ENCODE data around the gene CGB2.
"Not testable (repeated sequence)": the region's sequence is repeated elsewhere in the genome, so short reads cannot be mapped to it uniquely, and the experiment has no call there.

Gene CGB2

GRCh38 chr19:49014123-49014869 is 17.4 kb upstream of the CGB2 start:
- Histone ChIP-seq H3K36me3 (ENCODE audit: control insufficient read depth, low read depth, low read length) (peaks cover 30% of the 10 kb centered on the region), H3K4me3 (ENCODE audit: low read length) (no peak overlapping the region), H3K4me1 (ENCODE audit: control insufficient read depth, low read depth, low read length) (no peaks in the 10 kb centered on the region), H3K27me3 (ENCODE audit: control insufficient read depth, insufficient read depth, low read length) (peaks cover 19% of the 10 kb centered on the region), H3K27ac (ENCODE audit: low read length) (no peak overlapping the region), H3K9me3 (ENCODE audit: control insufficient read depth, low read depth, low read length) (no peaks in the 10 kb centered on the region), H3K9ac (ENCODE audit: low read length) (no peak overlapping the region)

GRCh38 chr19:49014870-49015255 is 16.8 kb upstream of the CGB2 start:
- Histone ChIP-seq H3K27me3 (ENCODE audit: control insufficient read depth, insufficient read depth, low read length) (peaks cover 19% of the 10 kb centered on the region), H3K27ac (ENCODE audit: low read length) (no peak overlapping the region), H3K9me3 (ENCODE audit: control insufficient read depth, low read depth, low read length) (no peaks in the 10 kb centered on the region), H3K4me3 (ENCODE audit: low read length) (no peak overlapping the region), H3K9ac (ENCODE audit: low read length) (no peak overlapping the region), H3K4me1 (ENCODE audit: control insufficient read depth, low read depth, low read length) (peaks cover under 1% of the 10 kb centered on the region), H3K36me3 (ENCODE audit: control insufficient read depth, low read depth, low read length) (peaks cover 26% of the 10 kb centered on the region)

- Histone ChIP-seq H3K36me3 (ENCODE audit: control insufficient read depth, low read depth, low read length) (peaks cover 15% of the 10 kb centered on the region), H3K4me3 (ENCODE audit: low read length) (no peak overlapping the region), H3K9ac (ENCODE audit: low read length) (no peak overlapping the region), H3K9me3 (ENCODE audit: control insufficient read depth, low read depth, low read length) (no peaks in the 10 kb centered on the region), H3K4me1 (ENCODE audit: control insufficient read depth, low read depth, low read length) (peaks cover 4% of the 10 kb centered on the region), H3K27ac (ENCODE audit: low read length) (no peak overlapping the region), H3K27me3 (ENCODE audit: control insufficient read depth, insufficient read depth, low read length) (peaks cover 28% of the 10 kb centered on the region)
Measured at GRCh38 chr19:49016067-49016839, 15.4 kb upstream of the CGB2 start.

- Histone ChIP-seq H3K9ac (ENCODE audit: low read length) (no peak within 1 kb of the TSS), H3K27ac (ENCODE audit: low read length) (no peak within 1 kb of the TSS), H3K4me3 (ENCODE audit: low read length) (peak within 1 kb of the TSS; percentile 51), H3K4me1 (ENCODE audit: control insufficient read depth, low read depth, low read length) (peaks cover 4% of the 10 kb centered on the region), H3K9me3 (ENCODE audit: control insufficient read depth, low read depth, low read length) (no peaks in the 10 kb centered on the region), H3K27me3 (ENCODE audit: control insufficient read depth, insufficient read depth, low read length) (peaks cover 37% of the 10 kb centered on the region), H3K36me3 (ENCODE audit: control insufficient read depth, low read depth, low read length) (peaks cover 9% of the 10 kb centered on the region)
Measured at GRCh38 chr19:49017041-49017665, 14.5 kb upstream of the CGB2 start, which contains the start of gene LHB. TSS of gene LHB (minus strand) at chr19:49017091. CDS start at chr19:49017081, 10 bp downstream.

- H3K4me1 ChIP-seq (ENCODE audit: control insufficient read depth, low read depth, low read length): peaks cover 4% of the 10 kb centered on the region
- H3K36me3 ChIP-seq (ENCODE audit: control insufficient read depth, low read depth, low read length): peaks cover 9% of the 10 kb centered on the region
- H3K27me3 ChIP-seq (ENCODE audit: control insufficient read depth, insufficient read depth, low read length): peaks cover 38% of the 10 kb centered on the region
- H3K9me3 ChIP-seq (ENCODE audit: control insufficient read depth, low read depth, low read length): no peaks in the 10 kb centered on the region
- H3K4me3 ChIP-seq (ENCODE audit: low read length): peak overlapping the region; percentile 51
- H3K27ac ChIP-seq (ENCODE audit: low read length): no peak overlapping the region
- H3K9ac ChIP-seq (ENCODE audit: low read length): no peak overlapping the region
Measured at GRCh38 chr19:49017666-49018351, 13.9 kb upstream of the CGB2 start.

GRCh38 chr19:49018388-49019241 is 13.1 kb upstream of the CGB2 start:
- peak overlapping the region; percentile 51 for H3K4me3 ChIP-seq (ENCODE audit: low read length)
- H3K9ac ChIP-seq (ENCODE audit: low read length); H3K9me3 ChIP-seq (ENCODE audit: control insufficient read depth, low read depth, low read length); H3K36me3 ChIP-seq (ENCODE audit: control insufficient read depth, low read depth, low read length); H3K27ac ChIP-seq (ENCODE audit: low read length); H3K4me1 ChIP-seq (ENCODE audit: control insufficient read depth, low read depth, low read length): not testable (repeated sequence)
- peaks cover 38% of the 10 kb centered on the region for H3K27me3 ChIP-seq (ENCODE audit: control insufficient read depth, insufficient read depth, low read length)

GRCh38 chr19:49019242-49019932 is 12.3 kb upstream of the CGB2 start:
- peaks cover 4% of the 10 kb centered on the region for H3K4me1 ChIP-seq (ENCODE audit: control insufficient read depth, low read depth, low read length)
- H3K4me3 ChIP-seq (ENCODE audit: low read length): peak overlapping the region; percentile 12
- H3K9me3 ChIP-seq (ENCODE audit: control insufficient read depth, low read depth, low read length): no peaks in the 10 kb centered on the region
- H3K27me3 ChIP-seq (ENCODE audit: control insufficient read depth, insufficient read depth, low read length): peaks cover 38% of the 10 kb centered on the region
- no peak overlapping the region for H3K27ac ChIP-seq (ENCODE audit: low read length)
- no peak overlapping the region for H3K9ac ChIP-seq (ENCODE audit: low read length)
- H3K36me3 ChIP-seq (ENCODE audit: control insufficient read depth, low read depth, low read length): peaks cover 9% of the 10 kb centered on the region

GRCh38 chr19:49020342-49020741 is 11.3 kb upstream of the CGB2 start:
- Histone ChIP-seq H3K4me3 (ENCODE audit: low read length) (no peak overlapping the region), H3K4me1 (ENCODE audit: control insufficient read depth, low read depth, low read length) (peaks cover 4% of the 10 kb centered on the region), H3K36me3 (ENCODE audit: control insufficient read depth, low read depth, low read length) (peaks cover 4% of the 10 kb centered on the region), H3K9me3 (ENCODE audit: control insufficient read depth, low read depth, low read length) (no peaks in the 10 kb centered on the region), H3K27ac (ENCODE audit: low read length) (no peak overlapping the region), H3K27me3 (ENCODE audit: control insufficient read depth, insufficient read depth, low read length) (peaks cover 38% of the 10 kb centered on the region), H3K9ac (ENCODE audit: low read length) (no peak overlapping the region)

- H3K36me3 ChIP-seq (ENCODE audit: control insufficient read depth, low read depth, low read length): no peaks in the 10 kb centered on the region
- peaks cover 38% of the 10 kb centered on the region for H3K27me3 ChIP-seq (ENCODE audit: control insufficient read depth, insufficient read depth, low read length)
- H3K4me1 ChIP-seq (ENCODE audit: control insufficient read depth, low read depth, low read length): peaks cover 4% of the 10 kb centered on the region
- H3K9ac ChIP-seq (ENCODE audit: low read length): no peak overlapping the region
- no peak overlapping the region for H3K4me3 ChIP-seq (ENCODE audit: low read length)
- H3K27ac ChIP-seq (ENCODE audit: low read length): no peak overlapping the region
- H3K9me3 ChIP-seq (ENCODE audit: control insufficient read depth, low read depth, low read length): no peaks in the 10 kb centered on the region
Measured at GRCh38 chr19:49020931-49021895, 10.5 kb upstream of the CGB2 start.

Measured in iPS-18a (cell line).